Coronary artery (tissue), 2 donors: ENCODE measurements around the gene RAVER1.

Experiments used
- DNase-seq: peaks from one replicate; pipeline ENCODE4 v3.0.0-alpha.2; 2017; ENCODE audit warnings: low spot score
- H3K27ac ChIP-seq, 2 donors: fragments of 200-600 bp; sonication (generic); one replicate each; pipeline ENCODE4 v1.5.1; 2016 to 2019
- H3K4me3 ChIP-seq: fragments of 200-600 bp; sonication (generic); 2 replicates; pipeline ENCODE4 v1.5.1; 2016; ENCODE audit warnings: mild to moderate bottlenecking, moderate library complexity
- TF ChIP-seq, protein P1 (sequence below): fragments of 200-600 bp; sonication (generic); IDR thresholded peaks from one replicate; pipeline ENCODE4 v1.5.1; 2019; ENCODE audit warnings: antibody characterized with exemption

Gene RAVER1

GRCh38 chr19:10295305-10295846, 38.0 kb downstream of the RAVER1 start:
- Histone ChIP-seq H3K27ac (no peak overlapping the region), H3K4me3 (peak overlapping the region; percentile 62)
- no peak for DNase-seq
- TF ChIP-seq, protein P1, sequence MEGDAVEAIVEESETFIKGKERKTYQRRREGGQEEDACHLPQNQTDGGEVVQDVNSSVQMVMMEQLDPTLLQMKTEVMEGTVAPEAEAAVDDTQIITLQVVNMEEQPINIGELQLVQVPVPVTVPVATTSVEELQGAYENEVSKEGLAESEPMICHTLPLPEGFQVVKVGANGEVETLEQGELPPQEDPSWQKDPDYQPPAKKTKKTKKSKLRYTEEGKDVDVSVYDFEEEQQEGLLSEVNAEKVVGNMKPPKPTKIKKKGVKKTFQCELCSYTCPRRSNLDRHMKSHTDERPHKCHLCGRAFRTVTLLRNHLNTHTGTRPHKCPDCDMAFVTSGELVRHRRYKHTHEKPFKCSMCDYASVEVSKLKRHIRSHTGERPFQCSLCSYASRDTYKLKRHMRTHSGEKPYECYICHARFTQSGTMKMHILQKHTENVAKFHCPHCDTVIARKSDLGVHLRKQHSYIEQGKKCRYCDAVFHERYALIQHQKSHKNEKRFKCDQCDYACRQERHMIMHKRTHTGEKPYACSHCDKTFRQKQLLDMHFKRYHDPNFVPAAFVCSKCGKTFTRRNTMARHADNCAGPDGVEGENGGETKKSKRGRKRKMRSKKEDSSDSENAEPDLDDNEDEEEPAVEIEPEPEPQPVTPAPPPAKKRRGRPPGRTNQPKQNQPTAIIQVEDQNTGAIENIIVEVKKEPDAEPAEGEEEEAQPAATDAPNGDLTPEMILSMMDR, result no peak

DNA sequence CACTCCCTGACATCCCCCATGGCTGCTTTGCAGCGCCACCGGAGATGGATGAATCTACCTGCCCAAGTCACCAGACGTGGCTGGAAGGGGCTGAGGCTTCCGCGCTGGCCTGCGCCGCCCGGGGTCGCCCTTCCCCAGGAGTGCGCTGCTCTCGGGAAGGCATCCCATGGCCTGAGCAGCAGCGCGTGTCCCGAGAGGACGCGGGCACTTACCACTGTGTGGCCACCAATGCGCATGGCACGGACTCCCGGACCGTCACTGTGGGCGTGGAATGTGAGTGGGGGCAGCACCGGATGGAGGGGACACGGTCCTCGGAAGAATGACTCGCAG, 39.0 kb downstream of the RAVER1 start:
- TF ChIP-seq, protein P1, result no peak
- no peak for DNase-seq
- H3K27ac ChIP-seq, result no peak overlapping the region
- no peak overlapping the region for H3K4me3 ChIP-seq

GRCh38 chr19:10293637-10294367, 39.5 kb downstream of the RAVER1 start:
- no peak for DNase-seq
- Histone ChIP-seq H3K27ac (no peak overlapping the region), H3K4me3 (no peak overlapping the region)
- TF ChIP-seq, protein P1, result no peak

- TF ChIP-seq, protein P1, result no peak
- DNase-seq, result no peak
- no peak overlapping the region for H3K27ac ChIP-seq
- H3K4me3 ChIP-seq, result peak overlapping the region; percentile 73
These were observed 40.3 kb downstream of the RAVER1 start for GRCh38 chr19:10292789-10293636.

GRCh38 chr19:10292206-10292788, 41.0 kb downstream of the RAVER1 start:
- Histone ChIP-seq H3K27ac (no peak overlapping the region), H3K4me3 (peak overlapping the region; percentile 73)
- TF ChIP-seq, protein P1, result no peak
- no peak for DNase-seq

DNA sequence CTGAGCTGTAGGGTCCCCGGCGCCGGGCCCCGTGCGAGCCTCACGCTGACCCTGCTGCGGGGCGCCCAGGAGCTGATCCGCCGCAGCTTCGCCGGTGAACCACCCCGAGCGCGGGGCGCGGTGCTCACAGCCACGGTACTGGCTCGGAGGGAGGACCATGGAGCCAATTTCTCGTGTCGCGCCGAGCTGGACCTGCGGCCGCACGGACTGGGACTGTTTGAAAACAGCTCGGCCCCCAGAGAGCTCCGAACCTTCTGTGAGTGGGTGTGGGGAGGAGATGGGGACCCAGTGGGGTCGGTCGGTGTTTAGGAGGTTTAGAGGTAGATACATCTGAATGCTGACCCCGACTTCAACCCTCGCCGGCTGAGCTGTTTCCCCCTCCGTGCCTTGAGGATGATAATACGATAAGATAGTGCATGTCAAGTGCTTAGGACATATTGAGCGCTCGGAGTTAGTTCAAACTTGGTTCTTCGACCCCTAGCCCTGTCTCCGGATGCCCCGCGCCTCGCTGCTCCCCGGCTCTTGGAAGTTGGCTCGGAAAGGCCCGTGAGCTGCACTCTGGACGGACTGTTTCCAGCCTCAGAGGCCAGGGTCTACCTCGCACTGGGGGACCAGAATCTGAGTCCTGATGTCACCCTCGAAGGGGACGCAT, 41.6 kb downstream of the RAVER1 start:
- TF ChIP-seq, protein P1, result no peak
- H3K27ac ChIP-seq, result no peak overlapping the region
- peak overlapping the region; percentile 73 for H3K4me3 ChIP-seq
- DNase-seq, result no peak
